ENCODE results near the gene C3orf52. TPM values are rescaled to one million over a fixed set of nuclear protein-coding genes. Genes with fewer than 3 reads are reported as not detected.

C3orf52 gene
- total RNA-seq, 2 donors from 2014 or later = 0.41 to 1.5 TPM

Small RNA genes within 50 kb of the gene (microRNA-seq; reads per million reads assigned to microRNA genes)
- 0 reads per million in 2 donors for gene MIR567

Other genes with a start within 250 kb of the C3orf52 start
- 10 to 100 TPM; 29.0 to 31.2 TPM for gene PHLDB2, start 227.1 kb upstream of the C3orf52 start, total RNA-seq
- gene ABHD10, start 107.4 kb upstream of the C3orf52 start, total RNA-seq = 10 to 100 TPM; 27.6 to 30.9 TPM
- not detected for gene TAGLN3, start 87.5 kb upstream of the C3orf52 start, total RNA-seq
- not detected for gene TMPRSS7, start 51.7 kb upstream of the C3orf52 start, total RNA-seq
- under 1 TPM; 0.08 to 0.35 TPM for gene GCSAM, start 46.9 kb downstream of the C3orf52 start, total RNA-seq
- 1 to 10 TPM in 1 of 2 donors, under 1 TPM in 1; 0.26 to 1.4 TPM for gene SLC9C1, start 207.8 kb downstream of the C3orf52 start, total RNA-seq
- 1 to 10 TPM; 5.8 to 6.7 TPM for gene CD200, start 246.8 kb downstream of the C3orf52 start, total RNA-seq